ENCODE data around the gene IL17RC.
A peak's percentile ranks its signal among the peaks of the same experiment; 100 is the strongest.
"Not testable (repeated sequence)": the region's sequence is repeated elsewhere in the genome, so short reads cannot be mapped to it uniquely, and the experiment has no call there.

The IL17RC gene

GRCh38 chr3:9893739-9894138 lies 23.2 kb upstream of the IL17RC start:
- 88 to 90% methylated on average over 1 of the region's 1 CpG for WGBS, 2 experiments
- Histone ChIP-seq H3K4me1 (ENCODE audit: control insufficient read depth, insufficient read depth, low read length) (no peaks in the 10 kb centered on the region), H3K36me3 (ENCODE audit: control insufficient read depth, insufficient read depth, low read length) (peaks cover 18% of the 10 kb centered on the region), H3K27me3 (ENCODE audit: control insufficient read depth, insufficient read depth, low read length, poor library complexity, severe bottlenecking) (no peaks in the 10 kb centered on the region), H3K9me3 (ENCODE audit: control insufficient read depth, low read length) (no peaks in the 10 kb centered on the region), H3K4me3 (ENCODE audit: insufficient read depth, low read depth, low read length) (no peak overlapping the region), H3K27ac (ENCODE audit: insufficient read depth, low read depth, low read length, poor library complexity, severe bottlenecking) (no peak overlapping the region)

- H3K27ac ChIP-seq (ENCODE audit: insufficient read depth, low read depth, low read length, poor library complexity, severe bottlenecking); H3K4me3 ChIP-seq (ENCODE audit: insufficient read depth, low read depth, low read length); H3K4me1 ChIP-seq (ENCODE audit: control insufficient read depth, insufficient read depth, low read length); H3K9me3 ChIP-seq (ENCODE audit: control insufficient read depth, low read length); H3K27me3 ChIP-seq (ENCODE audit: control insufficient read depth, insufficient read depth, low read length, poor library complexity, severe bottlenecking): not testable (repeated sequence)
- peaks cover 18% of the 10 kb centered on the region for H3K36me3 ChIP-seq (ENCODE audit: control insufficient read depth, insufficient read depth, low read length)
- 93 to 95% methylated on average over 3 of the region's 3 CpGs for WGBS, 2 experiments
Measured at GRCh38 chr3:9895715-9896114, 21.2 kb upstream of the IL17RC start.

DNA sequence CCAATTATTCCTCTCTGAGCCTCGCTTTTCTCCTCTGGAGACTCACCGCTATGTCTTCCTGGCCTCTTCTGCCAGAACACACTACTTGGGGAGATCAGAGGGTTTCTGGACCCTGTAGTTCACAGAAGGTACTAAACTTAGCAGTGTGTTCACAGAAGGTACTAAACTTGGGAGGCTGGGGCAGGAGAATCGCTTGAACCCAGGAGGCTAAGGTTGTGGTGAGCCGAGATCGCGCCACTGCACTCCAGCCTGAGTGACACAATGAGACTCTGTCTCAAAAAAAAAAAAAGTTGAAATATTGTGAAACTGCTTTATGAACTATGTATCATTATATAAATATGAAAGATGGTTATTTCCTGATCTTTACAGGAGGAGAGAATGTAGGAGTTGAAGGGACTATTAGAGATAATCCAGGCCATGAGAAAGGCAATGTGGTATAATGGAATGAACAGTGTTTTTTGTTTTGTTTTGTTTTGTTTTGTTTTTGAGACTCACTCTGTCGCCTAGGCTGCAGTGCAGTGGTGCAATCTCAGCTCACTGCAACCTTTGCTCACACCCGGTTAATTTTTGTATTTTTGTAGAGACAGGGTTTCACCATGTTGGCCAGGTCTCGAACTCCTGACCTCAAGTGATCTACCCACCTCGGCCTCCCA lies 20.0 kb upstream of the IL17RC start:
- peaks cover 18% of the 10 kb centered on the region for H3K36me3 ChIP-seq (ENCODE audit: control insufficient read depth, insufficient read depth, low read length)
- H3K27me3 ChIP-seq (ENCODE audit: control insufficient read depth, insufficient read depth, low read length, poor library complexity, severe bottlenecking); H3K27ac ChIP-seq (ENCODE audit: insufficient read depth, low read depth, low read length, poor library complexity, severe bottlenecking); H3K4me3 ChIP-seq (ENCODE audit: insufficient read depth, low read depth, low read length); H3K9me3 ChIP-seq (ENCODE audit: control insufficient read depth, low read length); H3K4me1 ChIP-seq (ENCODE audit: control insufficient read depth, insufficient read depth, low read length): not testable (repeated sequence)
- WGBS, 2 experiments = 97 to 99% methylated on average over 9 to 10 of the region's 10 CpGs

DNA sequence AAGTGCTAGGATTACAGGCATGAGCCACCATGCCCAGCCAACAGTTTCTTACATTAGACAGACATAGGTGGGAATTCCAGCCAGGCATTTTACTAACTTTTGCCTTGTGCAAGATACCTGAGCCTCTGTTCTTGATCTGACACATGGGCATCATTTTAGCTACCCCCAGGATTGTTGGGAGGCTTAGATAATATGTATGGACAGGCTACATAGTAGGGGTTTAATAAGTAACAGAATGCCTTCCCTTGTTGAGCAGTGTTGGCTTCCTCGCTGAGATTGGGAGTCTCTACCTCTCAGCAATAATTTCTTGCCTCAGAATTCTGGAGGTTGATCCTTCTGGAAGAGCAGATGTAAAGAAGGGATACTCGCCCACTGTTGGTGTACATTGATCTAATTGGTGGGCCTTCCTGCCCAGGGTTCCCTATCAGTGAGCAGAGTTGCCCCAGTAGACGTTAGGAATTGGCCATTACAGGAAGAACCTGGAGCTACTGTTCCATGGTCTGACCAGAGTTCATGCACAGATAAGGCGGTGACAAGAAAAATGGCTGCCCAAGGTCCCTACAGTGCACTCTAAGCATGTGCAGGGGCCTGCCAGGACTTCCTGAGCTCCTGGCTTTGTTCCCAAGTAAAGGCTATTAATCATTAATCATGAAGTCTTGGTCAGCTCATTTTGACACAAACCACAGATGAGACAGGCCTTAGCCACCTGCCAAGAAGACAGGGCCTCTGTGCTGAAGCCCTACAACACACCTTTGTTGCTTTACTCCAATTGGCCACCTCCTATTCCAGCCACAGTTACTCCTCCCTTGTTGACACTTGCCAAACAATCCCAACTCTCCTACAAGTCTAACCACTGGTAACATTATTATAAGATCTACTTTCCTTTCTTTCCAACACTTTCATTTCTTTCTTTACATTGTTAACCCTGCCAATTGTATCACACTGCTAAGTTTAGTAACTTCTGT lies 19.2 kb upstream of the IL17RC start:
- WGBS, 2 experiments = 82 to 86% methylated on average over 4 of the region's 4 CpGs
- Histone ChIP-seq H3K4me3 (ENCODE audit: insufficient read depth, low read depth, low read length) (no peak overlapping the region), H3K36me3 (ENCODE audit: control insufficient read depth, insufficient read depth, low read length) (peaks cover 12% of the 10 kb centered on the region), H3K4me1 (ENCODE audit: control insufficient read depth, insufficient read depth, low read length) (no peaks in the 10 kb centered on the region), H3K9me3 (ENCODE audit: control insufficient read depth, low read length) (no peaks in the 10 kb centered on the region), H3K27ac (ENCODE audit: insufficient read depth, low read depth, low read length, poor library complexity, severe bottlenecking) (peak overlapping the region; percentile 26), H3K27me3 (ENCODE audit: control insufficient read depth, insufficient read depth, low read length, poor library complexity, severe bottlenecking) (no peaks in the 10 kb centered on the region)

GRCh38 chr3:9898467-9899241 lies 18.2 kb upstream of the IL17RC start:
- no peaks in the 10 kb centered on the region for H3K27me3 ChIP-seq (ENCODE audit: control insufficient read depth, insufficient read depth, low read length, poor library complexity, severe bottlenecking)
- no peak overlapping the region for H3K4me3 ChIP-seq (ENCODE audit: insufficient read depth, low read depth, low read length)
- H3K9me3 ChIP-seq (ENCODE audit: control insufficient read depth, low read length) = no peaks in the 10 kb centered on the region
- H3K4me1 ChIP-seq (ENCODE audit: control insufficient read depth, insufficient read depth, low read length) = no peaks in the 10 kb centered on the region
- peak overlapping the region; percentile 26 for H3K27ac ChIP-seq (ENCODE audit: insufficient read depth, low read depth, low read length, poor library complexity, severe bottlenecking)
- 80 to 84% methylated on average over 8 of the region's 8 CpGs for WGBS, 2 experiments
- peaks cover 2% of the 10 kb centered on the region for H3K36me3 ChIP-seq (ENCODE audit: control insufficient read depth, insufficient read depth, low read length)

DNA sequence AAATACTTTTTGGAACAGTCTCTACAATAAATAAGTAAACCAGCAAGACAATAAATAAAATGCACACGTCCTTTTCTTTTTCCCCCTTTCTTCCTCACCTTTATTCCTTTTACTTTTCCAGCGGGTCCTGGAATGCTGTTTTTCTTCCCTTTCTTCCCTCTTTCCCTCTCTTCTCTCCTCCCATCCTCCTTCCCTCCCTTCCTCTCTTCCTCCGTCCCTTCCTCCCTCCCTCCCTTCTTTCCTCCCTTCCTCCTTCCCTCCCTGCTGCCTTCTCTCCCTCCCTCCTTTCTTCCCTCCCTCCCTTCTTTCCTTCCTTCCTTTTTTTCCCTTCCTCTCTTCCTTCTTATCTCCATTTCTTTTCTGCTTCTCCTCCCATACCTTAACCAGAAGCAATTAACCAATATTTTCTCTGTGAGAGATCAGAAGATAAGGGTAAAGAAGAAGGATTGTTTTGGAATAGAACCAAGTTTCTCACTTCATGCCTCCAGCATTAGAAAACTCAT lies 17.6 kb upstream of the IL17RC start:
- no peak overlapping the region for H3K27ac ChIP-seq (ENCODE audit: insufficient read depth, low read depth, low read length, poor library complexity, severe bottlenecking)
- no peaks in the 10 kb centered on the region for H3K27me3 ChIP-seq (ENCODE audit: control insufficient read depth, insufficient read depth, low read length, poor library complexity, severe bottlenecking)
- no peaks in the 10 kb centered on the region for H3K4me1 ChIP-seq (ENCODE audit: control insufficient read depth, insufficient read depth, low read length)
- H3K4me3 ChIP-seq (ENCODE audit: insufficient read depth, low read depth, low read length) = no peak overlapping the region
- 77 to 81% methylated on average over 3 of the region's 3 CpGs for WGBS, 2 experiments
- H3K36me3 ChIP-seq (ENCODE audit: control insufficient read depth, insufficient read depth, low read length) = no peaks in the 10 kb centered on the region
- no peaks in the 10 kb centered on the region for H3K9me3 ChIP-seq (ENCODE audit: control insufficient read depth, low read length)

DNA sequence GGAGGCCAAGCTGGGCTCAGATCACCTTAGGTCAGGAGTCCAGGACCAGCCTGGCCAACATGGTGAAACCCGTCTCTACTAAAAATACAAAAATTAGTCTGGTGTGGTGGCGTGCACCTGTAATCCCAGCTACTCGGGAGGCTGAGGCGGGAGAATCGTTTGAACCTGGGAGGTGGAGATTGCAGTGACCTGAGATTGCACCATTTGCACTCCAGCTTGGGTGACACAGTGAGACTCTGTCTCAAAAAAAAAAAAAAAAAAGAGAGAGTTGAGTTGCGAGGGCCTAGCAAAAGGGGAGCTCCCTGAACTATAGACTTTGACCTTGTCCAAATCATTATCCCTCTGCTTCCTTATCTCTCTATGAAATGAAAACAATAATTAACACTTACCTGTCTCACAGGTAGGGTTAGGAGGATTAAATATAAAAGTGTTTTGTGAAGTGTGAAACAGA lies 15.9 kb upstream of the IL17RC start:
- H3K4me1 ChIP-seq (ENCODE audit: control insufficient read depth, insufficient read depth, low read length); H3K9me3 ChIP-seq (ENCODE audit: control insufficient read depth, low read length); H3K27me3 ChIP-seq (ENCODE audit: control insufficient read depth, insufficient read depth, low read length, poor library complexity, severe bottlenecking); H3K27ac ChIP-seq (ENCODE audit: insufficient read depth, low read depth, low read length, poor library complexity, severe bottlenecking); H3K4me3 ChIP-seq (ENCODE audit: insufficient read depth, low read depth, low read length); H3K36me3 ChIP-seq (ENCODE audit: control insufficient read depth, insufficient read depth, low read length): not testable (repeated sequence)
- 92 to 97% methylated on average over 5 of the region's 6 CpGs for WGBS, 2 experiments

- 93 to 94% methylated on average over 5 of the region's 5 CpGs for WGBS, 2 experiments
- no peaks in the 10 kb centered on the region for H3K27me3 ChIP-seq (ENCODE audit: control insufficient read depth, insufficient read depth, low read length, poor library complexity, severe bottlenecking)
- H3K4me3 ChIP-seq (ENCODE audit: insufficient read depth, low read depth, low read length) = no peak overlapping the region
- no peaks in the 10 kb centered on the region for H3K4me1 ChIP-seq (ENCODE audit: control insufficient read depth, insufficient read depth, low read length)
- no peak overlapping the region for H3K27ac ChIP-seq (ENCODE audit: insufficient read depth, low read depth, low read length, poor library complexity, severe bottlenecking)
- H3K36me3 ChIP-seq (ENCODE audit: control insufficient read depth, insufficient read depth, low read length) = no peaks in the 10 kb centered on the region
- no peaks in the 10 kb centered on the region for H3K9me3 ChIP-seq (ENCODE audit: control insufficient read depth, low read length)
Measured at GRCh38 chr3:9901967-9902366, 14.9 kb upstream of the IL17RC start.

GRCh38 chr3:9902372-9903237 lies 14.3 kb upstream of the IL17RC start, which contains the start of gene IL17RE:
IL17RE (plus strand) TSS chr3:9902848; CDS start chr3:9902933, 85 bp downstream.
- no peak within 1 kb of the TSS for H3K27ac ChIP-seq (ENCODE audit: insufficient read depth, low read depth, low read length, poor library complexity, severe bottlenecking)
- no peak within 1 kb of the TSS for H3K4me3 ChIP-seq (ENCODE audit: insufficient read depth, low read depth, low read length)
- no peaks in the 10 kb centered on the region for H3K36me3 ChIP-seq (ENCODE audit: control insufficient read depth, insufficient read depth, low read length)
- WGBS, 2 experiments = 69 to 73% methylated on average over 13 of the region's 13 CpGs
- no peaks in the 10 kb centered on the region for H3K27me3 ChIP-seq (ENCODE audit: control insufficient read depth, insufficient read depth, low read length, poor library complexity, severe bottlenecking)
- H3K4me1 ChIP-seq (ENCODE audit: control insufficient read depth, insufficient read depth, low read length) = no peaks in the 10 kb centered on the region
- H3K9me3 ChIP-seq (ENCODE audit: control insufficient read depth, low read length) = no peaks in the 10 kb centered on the region
